NCI-H2171 (cell line): Measurements from ENCODE around the gene SH2D2A.

Source experiments
- DNase-seq: peaks from one replicate; lab custom pipeline; 2025; lab: John Stamatoyannopoulos, UW

SH2D2A gene

DNA sequence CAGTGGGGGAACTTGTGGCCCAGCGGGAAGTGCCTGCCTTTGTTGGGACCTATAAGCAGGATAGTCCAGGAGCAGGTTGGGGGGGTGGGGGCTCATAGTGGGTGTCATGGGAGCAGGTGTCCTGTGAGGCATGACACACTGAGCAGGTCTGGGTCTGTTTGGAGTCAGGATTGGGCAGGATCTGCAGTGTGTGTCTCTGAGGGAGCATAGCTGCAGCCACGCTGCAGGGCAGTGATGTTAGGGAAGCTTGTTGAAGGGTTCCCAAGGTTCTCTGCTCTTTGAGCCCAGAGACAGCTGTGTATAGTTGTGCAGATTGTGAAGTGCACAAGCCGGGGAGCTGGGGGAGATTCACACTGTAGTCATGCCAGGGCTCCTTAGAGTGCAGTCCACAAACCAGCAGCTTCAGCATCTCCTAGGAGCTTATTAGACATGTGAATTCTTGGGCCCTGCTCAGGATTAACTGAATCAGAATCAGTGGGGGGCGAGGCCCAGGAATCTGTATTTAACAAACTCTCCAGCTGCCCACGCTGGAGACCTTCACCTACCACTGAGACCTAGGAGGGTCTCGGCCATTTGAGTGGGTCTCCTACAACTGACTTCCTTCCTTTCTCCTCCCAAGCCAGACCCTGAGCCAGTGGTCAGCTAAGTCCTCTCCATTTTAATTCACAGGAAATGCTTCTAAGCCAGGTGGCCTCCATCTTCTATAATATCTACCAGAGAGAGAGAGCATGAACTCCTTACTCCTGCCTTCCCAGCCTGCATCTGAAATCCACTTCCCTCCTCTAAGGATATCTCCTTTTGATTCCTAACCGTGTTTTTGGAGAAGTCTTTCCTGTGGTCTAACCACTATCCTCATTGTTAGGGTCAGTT is 31.2 kb upstream of the SH2D2A start:
- no peak for DNase-seq

DNA sequence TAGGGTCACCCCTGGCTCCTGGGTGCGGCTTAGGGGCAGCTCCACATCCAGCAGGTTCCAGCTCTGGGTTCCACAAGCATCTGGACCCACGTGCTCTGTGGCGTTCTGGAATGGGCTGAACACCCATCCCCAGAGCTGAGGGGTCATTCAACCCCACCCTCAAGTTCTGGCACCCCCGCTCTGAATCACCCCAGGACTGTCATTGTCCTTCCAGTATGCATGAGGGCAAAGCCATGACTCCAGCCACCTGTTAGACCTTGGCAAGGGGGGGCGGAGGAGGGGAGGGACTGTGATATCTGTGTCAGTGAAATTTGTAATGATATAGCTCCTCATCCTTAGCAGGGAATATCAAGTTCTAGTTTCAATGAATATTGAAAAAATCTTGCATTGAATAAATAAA is 30.0 kb upstream of the SH2D2A start:
- DNase-seq, result no peak

DNA sequence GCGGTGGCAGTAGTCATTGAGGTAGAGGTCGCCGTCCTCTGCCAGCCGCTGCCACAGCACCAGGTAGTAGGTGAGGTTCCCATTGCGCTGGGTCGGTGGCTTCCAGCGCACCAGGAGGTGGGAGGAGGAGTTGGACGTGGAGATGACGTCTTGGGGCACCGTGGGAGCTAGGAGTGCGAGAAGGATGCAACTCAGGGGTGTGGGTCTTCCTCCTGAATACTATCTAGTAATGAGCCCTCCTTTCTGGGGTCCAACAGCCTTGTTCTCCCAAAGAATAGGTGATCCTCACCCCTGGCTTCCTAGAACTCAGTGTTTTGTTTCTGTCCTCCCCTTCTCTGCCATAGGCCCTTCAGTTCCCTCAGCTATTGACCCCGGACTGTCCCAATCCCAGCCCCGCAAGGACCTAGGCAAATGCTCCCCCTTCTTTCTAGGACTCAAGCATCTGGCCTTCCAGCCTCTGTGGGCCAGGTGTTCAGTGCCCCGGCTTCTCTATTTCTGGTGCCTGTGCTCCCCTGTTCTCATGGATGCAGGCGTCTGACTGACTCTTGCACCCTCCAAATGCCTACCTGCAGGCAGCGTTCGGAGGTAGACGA is 29.4 kb upstream of the SH2D2A start:
- no peak for DNase-seq

DNA sequence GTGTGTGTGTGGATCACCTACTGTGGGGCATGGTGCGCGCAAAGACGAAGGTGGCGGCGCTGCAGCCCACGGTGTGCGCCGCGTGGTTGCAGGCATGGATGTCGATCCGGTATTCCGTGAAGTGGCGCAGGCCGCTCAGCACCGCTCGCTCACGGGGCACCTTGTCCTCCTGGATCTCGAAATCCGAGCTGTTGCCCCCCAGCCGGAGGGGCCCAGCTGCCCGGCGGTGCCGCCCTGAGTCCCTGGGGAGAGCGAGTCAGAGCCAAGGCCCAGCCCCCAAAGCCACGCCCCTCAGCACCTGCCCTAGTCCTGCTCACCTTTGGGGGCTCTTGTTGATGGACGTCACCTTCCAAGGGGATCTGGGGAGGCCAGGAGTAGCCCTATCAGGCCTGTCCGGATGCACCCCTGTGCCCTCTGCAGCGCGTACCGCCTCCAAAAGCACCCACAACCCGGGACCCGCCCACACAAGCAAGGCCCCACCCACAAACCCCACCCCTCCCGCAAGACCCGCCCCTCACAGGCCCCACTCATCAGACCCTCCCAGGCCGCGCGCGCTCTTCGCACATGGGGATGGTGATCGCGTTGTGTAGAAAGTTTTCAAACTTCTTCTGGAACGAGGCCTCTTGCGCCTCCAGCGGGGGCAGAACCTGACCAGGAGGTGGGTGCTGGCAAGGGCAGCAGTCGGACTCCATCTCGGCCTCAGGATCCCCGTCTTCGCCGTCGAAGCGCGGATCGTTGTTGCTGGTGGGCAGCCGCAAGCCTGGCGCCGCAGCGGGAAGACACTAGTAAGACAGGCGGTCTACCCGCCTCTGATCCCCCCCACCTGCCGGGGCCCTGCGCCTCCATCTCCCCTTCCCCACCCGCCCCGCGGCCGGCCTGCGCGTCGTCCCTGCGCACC is 28.7 kb upstream of the SH2D2A start:
- DNase-seq, result no peak

DNA sequence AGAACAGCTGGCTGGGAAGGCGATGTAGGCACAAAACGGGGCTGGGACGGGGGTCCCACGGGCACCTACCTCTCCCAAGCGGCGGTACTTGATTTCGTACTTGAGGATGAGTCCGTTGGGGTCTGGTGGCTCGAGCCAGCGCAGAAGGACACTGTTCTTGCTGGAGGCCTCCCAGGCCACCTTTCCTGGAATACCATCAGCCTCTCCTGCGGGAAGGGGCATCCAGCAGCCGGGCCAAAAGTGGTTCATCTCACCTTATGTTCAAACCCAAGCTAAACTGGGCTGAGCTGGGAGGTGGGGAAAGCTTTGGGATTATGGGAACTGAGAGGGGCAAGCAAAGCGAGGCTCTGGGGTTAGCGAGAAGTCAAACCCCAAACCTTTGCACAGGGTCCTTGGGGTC is 28.0 kb upstream of the SH2D2A start:
- no peak for DNase-seq

DNA sequence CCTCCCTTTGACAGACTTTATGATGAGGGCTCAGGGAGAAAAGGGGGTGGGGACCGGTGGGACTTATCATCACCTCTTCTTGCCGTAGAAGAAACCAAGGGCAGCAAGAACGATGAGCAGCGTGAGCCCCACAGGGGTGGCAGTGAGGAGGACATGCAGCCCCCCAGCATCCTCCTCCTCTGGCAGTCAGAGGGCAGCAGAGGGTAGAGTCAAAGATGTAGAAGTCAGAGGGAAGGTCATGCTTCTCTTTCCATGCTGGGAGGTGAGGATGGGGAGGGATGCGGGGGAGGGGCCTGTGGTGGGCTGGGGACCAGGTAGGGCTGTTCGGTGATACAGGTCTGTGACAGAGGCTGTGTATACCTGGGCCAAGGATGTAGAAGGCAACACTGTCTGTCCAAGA is 27.5 kb upstream of the SH2D2A start:
- no peak for DNase-seq

DNA sequence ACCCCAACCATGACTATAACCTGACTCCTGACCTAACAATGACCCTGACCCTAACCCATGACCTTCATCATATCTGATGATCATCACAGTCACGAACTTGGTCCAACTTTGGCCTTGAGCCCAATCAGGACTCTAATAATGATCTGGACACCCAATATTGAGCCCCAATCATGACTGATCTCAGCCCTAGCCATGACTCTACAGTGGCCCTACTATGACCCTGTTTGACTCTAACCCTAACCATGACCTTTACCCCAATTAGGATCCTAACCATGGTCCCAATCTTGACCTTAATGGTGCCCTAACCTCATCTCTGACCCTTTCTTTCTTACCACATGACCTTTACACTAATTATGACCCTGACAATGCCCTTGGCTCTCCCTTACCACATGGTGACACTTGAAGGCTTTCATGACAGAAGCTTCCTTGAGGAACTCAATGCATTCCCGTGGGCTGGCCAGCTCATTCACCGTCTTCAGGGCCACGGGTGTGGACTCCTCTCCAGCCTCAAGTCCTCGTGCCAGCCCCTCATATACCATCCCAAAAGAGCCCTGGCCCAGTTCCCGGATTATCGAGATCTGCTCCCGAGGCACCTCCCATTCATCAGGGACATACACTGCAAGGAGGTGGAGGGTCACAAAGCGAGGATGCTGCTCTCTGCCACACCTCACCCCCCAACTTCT is 26.1 kb upstream of the SH2D2A start:
- no peak for DNase-seq

DNA sequence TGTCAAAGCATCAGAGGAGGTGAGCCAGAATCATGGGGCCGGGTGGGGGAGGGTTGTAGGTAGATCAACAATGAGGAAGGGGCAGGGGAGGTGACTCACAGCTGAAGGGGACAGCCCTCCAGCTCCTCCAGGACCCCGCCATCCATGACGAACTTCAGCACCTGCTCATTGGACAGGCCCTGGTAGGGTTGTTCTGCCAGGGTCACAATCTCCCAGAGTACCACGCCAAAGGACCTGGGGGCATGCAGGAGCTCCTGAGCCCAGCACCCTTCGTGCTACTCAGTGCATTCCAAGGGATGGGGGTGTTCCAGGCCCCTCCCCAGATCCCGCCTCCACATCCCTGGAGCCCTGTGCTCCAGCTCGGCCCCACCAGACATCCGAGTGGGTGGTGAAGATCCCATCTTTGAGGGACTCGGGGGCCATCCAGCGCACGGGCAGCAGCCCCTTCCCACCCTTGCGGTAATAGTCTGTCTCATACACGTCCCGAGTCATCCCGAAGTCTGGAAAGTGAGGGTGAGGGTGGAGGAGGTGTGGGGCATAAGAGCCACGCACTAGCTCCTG is 24.7 kb upstream of the SH2D2A start:
- no peak for DNase-seq

DNA sequence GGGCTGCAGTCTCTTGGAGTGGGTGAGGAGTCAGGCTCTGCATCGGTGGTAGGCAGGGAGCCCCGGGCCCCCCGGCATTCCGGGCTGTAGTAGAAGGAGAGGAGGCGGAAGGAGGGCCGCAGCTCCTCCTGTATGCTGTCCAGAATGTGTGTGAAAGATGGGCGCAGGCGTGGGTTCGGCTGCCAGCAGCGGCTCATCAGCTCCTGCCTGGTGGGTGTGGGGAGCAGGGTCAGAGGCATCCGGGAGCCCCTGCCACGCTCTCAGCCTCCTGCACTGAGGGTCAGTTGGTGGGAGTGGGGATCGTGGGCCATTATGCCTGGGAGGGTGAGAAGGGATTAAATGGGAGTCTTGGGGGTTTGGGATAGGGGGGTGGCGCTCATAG is 24.2 kb upstream of the SH2D2A start:
- no peak for DNase-seq

DNA sequence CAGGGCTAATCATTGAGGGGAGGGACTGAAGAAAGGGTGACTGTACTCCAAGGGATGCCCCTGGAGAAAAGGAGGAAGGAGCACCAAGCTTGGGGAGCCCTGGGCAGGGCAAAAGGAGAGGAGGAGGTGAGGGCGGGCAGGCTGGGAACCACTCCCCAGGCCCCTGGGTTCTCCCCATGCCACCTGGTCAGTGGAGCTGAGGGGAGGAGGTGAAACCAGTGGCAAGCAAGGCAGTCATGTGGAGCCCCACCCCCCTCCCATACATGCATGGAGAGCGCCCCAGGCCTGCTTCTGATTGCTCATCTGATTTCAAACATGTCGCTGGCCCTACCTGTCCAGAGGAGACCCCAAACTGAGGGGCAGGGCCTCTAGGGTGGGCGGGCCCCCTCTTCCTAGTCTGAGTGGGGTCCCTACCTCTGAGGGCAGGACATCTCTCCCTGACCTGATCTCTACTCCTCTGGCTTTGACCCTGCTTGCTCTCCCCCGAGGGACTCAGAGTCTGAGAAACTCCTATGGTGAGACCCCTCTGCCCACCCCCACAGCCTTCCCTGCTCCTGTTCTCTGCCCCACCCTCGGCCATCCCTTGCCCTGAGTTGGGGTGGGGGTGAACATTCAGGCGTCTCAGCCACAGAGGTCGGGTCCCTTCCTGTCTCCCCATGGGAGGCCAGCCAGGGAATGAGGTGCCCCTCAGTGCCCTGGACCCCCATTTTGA is 23.7 kb upstream of the SH2D2A start:
- DNase-seq, result no peak

DNA sequence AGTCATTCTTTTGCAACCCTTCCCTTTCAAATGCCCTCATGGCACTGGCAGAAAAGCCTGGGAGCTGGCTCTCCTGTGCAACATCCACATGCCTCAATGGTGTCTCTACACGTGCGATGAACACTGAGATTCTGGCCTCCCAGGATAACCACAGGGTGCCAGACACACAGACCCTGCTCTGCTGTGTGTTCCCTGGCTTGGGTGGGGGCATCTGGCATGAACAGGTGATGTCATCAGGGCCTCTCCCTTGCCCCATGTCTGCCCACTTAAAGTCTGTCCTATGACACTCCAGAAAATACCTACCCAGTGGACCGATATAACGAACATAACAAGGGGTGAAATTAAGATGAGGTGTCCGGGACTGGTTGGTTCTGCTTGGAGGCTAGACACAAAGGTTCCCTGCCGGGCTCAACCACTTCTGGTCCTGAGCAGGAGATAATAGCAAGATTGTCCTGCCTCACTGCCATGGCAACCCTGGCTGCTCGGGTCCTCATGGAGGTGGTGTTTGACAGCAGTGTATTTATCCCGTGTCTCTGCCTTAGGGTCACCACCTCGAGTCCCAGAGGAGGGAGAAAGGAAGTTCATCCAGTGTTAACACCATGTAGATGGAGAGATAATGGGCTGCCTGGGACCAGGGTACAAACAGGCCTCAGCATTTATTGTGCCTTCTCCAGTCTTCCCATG is 22.9 kb upstream of the SH2D2A start:
- DNase-seq, result no peak

DNA sequence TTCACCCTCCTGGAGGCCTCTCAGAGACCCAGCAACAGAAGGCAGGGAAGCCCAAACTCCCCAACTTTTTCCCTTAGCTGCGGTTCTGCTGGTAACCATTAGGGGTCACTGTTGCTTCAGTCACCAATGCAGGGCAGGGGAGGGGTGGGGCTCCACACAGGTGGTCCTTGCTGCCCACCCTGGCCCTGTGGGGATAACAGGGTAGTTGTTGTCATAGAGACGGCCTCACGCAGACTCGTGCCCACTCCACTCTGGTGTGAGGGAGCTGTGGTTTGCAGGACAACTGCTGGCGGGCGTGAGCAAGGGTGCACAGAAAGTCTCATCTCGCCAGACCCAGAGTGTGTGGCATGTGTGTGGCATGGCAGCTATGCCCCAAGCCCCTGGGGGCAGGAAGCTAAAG is 22.3 kb upstream of the SH2D2A start:
- DNase-seq, result no peak

DNA sequence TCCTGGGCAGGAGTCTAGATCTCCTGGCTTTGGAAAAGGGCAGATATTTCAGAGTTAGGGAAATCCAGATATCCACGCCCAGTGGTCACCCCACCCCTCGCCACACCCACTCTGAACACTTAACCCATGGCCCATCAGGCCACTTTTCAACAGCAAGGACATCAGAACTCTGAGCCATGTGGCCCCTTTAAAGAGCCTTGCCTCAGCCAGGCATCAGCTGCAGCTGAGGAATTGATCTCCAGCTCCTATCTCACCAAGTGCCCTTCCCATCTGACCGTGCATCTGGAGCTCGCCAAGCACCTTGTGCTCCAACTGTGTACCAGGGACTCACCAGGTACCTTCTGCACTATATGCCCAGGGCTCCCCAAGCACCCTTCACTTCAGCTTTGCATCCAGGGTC is 20.2 kb upstream of the SH2D2A start:
- DNase-seq, result no peak

DNA sequence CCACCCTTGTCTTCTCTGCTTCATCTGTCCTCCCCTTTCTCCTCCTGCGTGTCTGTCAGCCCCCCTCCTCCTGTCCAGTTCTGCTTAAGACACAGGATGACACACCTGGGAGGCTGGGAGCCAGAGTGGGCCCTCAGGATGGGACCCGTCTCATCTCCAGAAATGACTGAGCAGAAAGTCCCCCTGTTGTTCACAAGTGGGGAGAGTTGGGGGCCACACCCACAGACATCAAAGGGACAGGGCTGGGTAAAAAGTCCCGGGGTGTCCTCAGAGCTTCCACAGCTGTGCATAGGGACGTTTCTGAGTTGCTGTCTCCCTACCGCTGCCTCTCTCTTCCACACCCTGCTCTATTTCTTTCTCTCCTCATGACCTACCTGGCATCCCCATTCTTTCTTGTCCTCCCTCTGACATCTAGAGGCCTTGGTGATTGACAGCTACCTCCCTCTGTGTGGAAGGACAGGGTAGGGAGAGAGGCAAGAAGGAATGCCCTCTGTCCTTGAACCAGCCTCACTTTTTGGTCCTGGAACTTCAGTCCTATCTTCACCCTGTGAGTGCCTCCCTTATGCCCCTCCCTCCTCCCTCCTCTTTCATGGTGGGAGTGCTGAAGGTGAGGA is 19.5 kb upstream of the SH2D2A start:
- no peak for DNase-seq

DNA sequence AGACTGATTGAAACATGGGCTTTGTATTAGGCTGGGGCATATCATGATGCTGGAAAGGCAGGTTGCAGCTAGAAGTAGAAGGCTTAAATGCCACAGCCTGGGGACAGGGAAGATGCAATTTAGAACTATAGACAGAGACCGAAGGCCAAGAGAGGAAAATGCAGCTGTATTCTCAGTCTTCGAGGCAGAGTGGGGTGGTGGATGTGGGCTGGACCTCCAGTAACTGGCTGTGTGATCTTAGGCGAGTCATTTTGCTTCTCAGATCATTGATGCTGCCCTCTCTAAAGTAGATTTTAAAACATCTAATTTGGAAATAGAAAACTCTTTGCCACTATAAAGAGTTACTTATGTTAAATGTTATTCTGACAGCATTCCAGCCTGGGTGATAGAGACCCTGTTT is 17.7 kb upstream of the SH2D2A start:
- no peak for DNase-seq

DNA sequence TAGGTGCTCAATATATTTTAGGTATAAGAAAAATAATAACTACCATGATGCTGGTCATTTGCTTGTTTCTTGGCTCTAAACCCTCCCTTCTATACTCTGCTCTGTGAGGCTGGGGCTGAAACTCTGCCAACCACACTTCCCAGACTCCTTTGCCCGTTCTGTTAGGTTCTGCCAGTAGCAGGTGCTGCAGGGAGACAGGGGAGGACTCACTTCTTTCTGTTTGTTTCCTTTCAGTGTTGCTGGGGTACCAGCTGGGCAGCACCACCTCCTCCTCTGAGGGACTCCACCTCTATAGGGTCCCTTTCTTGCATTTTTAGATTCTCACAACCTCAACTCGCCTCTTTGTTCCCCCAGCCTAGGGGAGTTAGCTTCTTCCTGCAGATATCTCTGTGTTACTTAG is 17.0 kb upstream of the SH2D2A start:
- no peak for DNase-seq

DNA sequence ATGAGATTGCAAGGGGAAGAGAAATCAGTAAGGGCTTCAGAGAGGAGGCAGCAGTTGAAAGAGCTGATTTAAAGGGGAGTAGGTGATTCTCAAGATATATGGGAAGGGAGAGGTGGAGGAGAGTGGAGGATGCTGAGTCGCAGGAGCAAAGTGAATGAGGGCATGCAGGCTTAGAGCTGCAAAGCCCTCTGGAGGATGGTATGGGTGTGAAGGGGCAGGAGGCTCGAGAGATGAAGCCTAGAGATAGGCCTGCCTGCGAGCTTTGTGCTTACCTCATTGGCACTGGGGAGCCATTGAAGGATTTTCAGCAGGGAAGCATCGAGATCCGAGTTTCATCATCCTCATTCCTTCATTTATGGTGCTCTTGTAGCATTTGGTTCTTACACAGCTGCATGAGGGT is 15.8 kb upstream of the SH2D2A start:
- DNase-seq, result no peak

DNA sequence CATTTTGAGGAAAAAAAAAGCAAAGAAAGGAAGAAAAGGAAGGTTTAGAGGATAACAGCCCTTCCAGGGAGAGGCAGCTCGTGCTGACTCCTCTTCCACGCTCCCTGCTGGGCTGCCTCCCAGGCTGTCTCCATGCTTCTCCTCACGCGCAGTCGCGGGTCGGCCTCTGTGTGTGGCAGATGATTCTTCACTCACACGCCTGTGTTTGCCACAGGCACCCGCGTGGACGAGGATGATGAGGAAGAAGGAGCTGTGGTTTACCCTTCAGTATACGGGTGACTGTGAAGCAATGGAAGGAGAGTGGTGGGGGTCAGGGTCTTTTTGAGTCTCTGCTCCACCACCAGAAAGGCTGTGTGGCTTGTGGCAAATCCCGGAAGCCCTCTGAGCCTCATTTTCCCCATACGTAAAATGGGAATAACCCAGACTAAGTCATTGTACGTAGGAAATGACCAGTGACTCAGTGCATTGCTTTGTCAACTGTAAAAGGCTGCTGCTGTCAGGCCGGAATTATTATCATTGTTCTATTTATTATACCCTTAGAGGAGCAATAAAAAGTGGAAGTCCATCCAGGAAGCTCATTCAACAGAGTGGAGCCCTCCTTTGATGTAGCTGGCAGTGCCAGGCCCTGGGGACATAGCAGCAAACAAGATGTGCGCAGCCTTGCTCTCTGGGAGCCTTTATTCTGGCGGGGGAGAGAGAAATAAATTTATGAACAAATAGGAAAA is 11.9 kb upstream of the SH2D2A start:
- no peak for DNase-seq

DNA sequence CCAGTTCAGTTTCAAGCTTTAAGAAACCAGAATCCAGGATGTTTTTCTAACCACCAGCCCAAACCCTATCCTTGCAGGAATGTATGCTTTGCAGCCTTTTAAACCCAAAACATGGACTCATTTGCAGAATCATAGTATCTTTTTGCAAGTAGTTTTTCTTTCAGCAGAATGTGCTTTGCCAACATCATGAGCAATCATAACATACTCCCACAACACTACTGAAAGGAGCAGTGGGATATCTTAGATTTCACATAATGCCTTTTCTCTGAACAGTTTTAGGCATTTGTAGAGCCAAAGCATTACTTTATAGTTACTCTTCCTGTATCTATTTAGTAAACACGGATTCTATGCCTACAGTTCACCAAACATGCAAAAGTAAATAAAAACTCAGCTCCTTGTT is 10.0 kb upstream of the SH2D2A start:
- DNase-seq, result no peak
